ENCODE results near the gene PHYHIPL.
"Not testable (repeated sequence)": the region's sequence is repeated elsewhere in the genome, so short reads cannot be mapped to it uniquely, and the experiment has no call there.

Gene PHYHIPL

DNA sequence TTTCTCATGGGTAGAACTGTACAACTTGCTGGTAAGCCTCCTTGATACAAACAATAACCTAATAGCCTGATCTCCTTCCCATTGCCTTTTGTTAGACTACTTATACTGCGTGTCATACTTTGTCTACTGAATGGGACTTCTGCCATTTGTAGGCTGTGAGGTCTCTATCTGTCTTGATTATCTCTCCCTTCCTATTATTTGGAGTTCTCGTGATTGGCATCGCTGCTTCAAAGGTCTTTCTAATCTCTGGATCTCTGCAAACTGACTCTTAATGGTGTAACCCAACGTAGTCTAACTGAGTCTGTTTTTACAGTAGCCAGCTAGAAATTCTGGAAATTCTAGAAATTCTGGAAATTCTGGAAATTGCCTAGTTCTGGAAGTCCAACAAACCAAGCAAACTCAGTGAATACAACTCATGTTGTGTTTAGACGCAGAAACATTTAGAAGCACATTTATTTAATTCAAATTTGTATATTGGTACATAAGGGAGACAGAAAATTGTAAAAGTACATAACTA lies 29.8 kb downstream of the PHYHIPL start:
- DNase-seq: no peak

DNA sequence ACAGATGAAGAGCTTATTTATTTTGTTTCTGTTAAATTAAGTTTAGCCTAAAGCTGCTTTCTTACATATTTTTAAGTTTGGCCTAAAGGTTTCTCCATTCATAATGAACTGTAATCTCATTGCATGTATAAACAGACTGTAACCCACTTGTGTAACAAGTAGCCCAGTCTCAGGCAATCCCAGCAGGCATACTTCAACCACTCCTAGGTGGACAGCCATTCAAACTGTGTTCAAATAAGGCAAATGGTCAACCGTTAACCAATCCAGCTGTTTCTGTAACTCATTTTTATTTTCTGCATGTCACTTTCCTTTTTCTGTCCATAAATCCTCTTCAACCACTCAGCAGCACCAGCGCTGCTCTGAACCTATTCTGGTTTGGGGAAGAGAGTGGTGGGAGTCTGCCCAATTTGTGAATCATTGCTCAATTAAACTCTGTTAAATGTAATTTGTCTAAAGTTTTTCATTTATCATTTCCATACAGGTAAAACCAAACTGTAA lies 35.9 kb downstream of the PHYHIPL start:
- no peak for DNase-seq

DNA sequence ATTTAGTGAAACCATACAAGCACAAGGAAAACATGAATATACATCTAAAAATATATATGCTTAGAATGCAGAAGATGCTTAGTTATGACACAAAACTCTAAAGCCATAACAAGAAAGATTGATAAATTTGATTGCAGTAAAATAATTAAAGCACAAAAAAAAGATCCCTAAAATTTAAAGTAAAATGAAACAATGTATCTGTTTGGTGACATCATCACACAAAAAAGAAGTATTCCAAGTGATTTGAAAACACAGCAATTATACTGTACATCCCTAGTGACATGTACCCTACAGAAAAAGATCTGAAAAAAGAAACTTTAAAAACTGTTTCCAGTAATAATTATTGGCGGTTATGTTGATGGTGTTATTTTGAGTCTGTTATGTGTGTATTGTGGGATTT lies 37.7 kb downstream of the PHYHIPL start:
- no peak for DNase-seq

DNA sequence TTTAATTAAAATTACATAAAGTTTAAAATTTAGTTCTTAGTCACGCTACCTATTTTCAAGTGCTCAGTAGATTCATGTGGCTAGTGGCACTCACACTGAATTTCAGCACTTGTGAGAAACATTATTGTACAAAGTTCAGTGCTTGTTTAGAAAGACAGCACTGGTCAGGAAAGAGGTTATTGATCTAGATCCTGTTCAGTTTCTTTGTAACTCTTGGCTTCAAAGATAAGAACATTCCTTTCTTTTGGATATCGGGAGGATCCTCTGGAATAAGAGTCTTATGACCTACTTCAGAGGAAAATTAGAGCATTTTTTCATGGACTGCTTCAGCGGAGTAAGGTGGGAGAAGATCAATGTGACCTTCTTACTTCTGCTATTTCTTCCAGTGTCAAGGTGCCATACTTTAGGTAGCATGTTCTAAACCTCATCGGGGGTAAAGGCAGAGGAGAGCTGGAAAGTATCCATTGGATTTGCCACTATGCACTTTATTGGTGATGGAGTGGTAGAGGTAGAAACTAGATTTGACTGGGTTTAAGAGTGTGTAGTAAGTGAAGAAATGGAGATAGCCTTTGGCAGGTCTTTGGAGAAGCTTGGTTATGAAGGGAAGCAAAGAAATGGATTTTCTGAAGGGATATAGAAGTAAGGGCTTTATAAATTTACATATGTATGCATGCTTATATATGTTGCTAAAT lies 39.9 kb downstream of the PHYHIPL start:
- no peak for DNase-seq

GRCh38 chr10:59222788-59223187 lies 46.3 kb downstream of the PHYHIPL start:
- DNase-seq: no peak

DNA sequence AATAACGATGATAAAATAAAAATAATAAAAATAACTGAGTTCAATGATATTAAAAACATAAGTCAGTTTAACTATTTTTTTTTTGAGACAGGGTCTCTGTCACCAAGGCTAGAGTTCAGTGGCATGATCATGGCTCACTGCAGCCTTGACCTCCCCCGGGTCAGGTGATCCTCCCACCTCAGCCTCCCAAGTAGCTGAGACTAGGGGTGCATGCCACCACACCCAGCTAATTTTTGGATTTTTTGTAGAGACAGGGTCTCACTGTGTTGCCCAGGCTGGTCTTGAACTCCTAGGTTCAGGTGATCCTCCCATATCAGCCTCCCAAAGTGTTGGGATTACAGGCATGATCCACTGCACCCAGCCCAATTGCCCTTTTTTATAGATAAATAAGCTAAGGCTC lies 47.2 kb downstream of the PHYHIPL start:
- DNase-seq: not testable (repeated sequence)

- no peak for DNase-seq
Observed at GRCh38 chr10:59225211-59225610, 48.8 kb downstream of the PHYHIPL start.

DNA sequence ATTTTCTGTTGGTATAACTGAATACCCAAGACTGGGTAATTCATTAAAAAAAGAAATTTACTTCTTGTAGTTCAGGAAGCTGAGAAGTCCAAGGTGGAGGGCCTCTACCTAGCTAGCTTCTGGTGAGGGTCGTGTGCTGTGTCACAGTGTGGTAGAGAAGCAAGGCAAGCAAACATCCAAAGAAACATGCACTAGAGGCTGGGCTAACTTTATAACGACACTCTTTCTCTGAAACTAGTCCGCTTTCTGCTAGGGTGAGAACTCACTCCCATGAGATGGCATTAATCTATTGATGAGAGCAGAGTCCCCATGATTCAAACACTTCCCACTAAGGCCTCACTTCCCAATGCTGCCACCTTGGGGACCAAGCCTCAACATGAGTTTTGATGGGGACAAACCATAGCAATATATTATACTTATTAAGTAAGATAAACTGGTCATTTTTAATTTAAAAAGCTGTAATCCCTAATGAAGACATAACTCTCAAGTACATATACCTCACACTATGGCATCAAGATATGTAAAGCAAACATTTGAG lies 50.8 kb downstream of the PHYHIPL start:
- DNase-seq: no peak

GRCh38 chr10:59229441-59229840 lies 53.0 kb downstream of the PHYHIPL start:
- DNase-seq: no peak

GRCh38 chr10:59234194-59234593 lies 57.8 kb downstream of the PHYHIPL start:
- DNase-seq: no peak

- DNase-seq: peak; percentile 34
Observed at GRCh38 chr10:59234816-59235429, 58.5 kb downstream of the PHYHIPL start.

DNA sequence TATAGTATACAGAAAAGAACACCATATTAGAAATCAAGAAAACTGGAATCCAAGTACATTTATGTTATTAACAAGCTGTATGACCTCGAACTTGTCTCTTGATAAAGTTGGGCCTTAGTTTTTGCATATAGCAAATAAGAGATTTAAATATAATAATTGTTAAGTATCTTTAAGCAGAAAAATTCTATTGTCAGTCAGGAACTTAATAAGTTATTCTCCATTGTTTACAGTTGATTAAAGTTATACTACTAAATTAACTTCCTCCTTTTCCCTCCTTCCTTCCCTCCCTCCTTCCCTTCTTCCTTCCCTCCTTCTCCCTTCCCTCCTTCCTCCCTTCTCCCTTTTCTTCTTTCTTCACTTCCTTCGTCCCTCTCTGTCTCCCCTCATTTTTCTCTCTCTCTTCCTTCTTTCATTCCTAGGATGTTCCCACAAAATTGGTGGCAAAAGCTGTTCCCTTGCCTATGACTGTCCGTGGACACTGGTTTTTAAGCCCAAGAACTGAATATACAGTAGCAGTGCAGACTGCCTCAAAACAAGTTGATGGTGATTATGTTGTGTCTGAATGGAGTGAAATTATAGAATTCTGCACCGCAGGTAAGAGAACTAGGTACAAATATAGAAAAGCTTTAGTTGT lies 59.7 kb downstream of the PHYHIPL start:
- DNase-seq: no peak

GRCh38 chr10:59237775-59238174 lies 61.3 kb downstream of the PHYHIPL start:
- no peak for DNase-seq

GRCh38 chr10:59239108-59239507 lies 62.7 kb downstream of the PHYHIPL start:
- not testable (repeated sequence) for DNase-seq

DNA sequence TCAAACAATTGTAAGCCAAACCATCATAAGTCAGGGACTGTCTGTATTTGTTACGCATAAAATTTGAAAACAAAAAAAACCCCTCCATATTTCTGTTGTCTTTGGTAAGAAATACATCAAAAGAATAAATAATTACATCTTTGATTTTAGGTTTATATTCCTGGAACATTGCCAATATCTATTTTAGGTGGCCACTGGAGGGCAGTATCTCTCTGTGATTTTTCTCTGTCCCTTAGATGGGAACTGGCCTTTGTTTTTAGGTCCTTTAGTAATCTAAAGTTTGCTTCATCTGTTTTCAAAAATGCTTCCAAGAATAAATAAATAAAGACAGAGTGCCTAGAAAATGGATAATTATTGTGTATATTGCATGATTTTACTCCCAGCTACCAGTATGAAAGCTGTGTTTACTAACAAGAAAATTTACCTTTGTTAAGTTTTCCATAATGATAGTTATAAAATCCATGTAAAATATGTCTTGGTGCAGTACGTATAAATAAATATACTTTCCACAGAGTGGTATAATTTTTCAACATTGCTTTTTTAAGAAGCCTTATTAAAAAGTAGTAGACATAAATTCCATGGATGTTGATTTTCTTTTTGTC lies 64.2 kb downstream of the PHYHIPL start:
- DNase-seq: peak; percentile 10

DNA sequence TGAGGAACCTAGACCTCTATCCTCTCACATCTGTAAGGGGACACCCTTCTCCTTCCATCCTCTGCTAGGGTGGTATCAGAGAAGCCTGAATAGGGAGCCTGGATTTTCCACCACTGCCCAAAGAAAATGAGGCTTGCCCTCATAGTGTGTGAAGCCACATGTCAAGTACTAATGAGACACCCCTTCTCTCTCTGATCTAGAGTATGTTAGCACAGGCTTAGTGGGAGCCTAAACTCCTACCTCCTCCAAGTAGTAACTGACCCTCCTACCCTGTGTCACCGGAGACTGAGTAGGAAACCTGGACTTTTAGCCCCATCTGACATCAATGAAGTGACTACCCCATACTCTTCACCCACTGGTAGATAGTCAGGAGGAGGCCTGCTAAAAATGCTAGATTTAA lies 65.6 kb downstream of the PHYHIPL start:
- DNase-seq: no peak

GRCh38 chr10:59242991-59243390 lies 66.5 kb downstream of the PHYHIPL start:
- no peak for DNase-seq

- DNase-seq: no peak
Observed at GRCh38 chr10:59243611-59244195, 67.3 kb downstream of the PHYHIPL start.

GRCh38 chr10:59244871-59245270 lies 68.4 kb downstream of the PHYHIPL start:
- no peak for DNase-seq

DNA sequence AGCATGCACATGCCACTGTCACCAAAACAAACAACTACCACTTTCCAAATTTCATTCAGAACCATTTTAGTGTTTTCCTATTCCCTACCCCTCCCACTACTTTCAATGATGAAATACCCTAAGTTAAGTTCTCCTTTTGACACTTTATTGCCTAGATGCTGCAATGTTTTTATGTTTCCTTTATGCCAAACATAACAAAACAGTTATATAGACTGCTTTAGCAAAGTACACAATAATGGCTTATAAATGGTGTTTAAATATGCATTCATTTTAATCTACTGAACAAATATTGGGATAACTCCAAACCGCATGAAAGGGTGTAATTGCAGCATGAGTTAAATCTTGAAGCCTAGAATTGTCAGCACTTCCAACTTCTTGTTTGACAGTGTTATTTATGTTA lies 69.2 kb downstream of the PHYHIPL start:
- no peak for DNase-seq

DNA sequence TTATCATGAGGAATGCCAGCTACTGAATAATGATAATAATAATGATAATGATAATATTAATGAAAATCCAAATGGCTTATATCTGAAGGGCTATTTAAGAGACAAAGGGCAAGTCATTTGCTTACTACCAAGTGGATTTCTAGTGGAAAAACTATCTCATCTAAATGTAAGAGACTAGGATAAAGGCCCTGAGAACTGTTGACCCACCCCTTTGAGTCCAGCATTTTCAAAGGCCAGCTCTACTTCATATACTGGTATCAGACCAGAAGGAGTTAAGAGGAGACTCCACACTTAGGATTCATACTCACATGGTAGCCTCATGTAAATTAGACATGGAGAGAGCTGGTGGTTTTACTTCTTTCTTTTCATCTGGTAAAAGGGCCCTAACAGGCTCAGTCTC lies 76.0 kb downstream of the PHYHIPL start:
- no peak for DNase-seq

- no peak for DNase-seq
Observed at GRCh38 chr10:59255463-59255862, 79.0 kb downstream of the PHYHIPL start.

DNA sequence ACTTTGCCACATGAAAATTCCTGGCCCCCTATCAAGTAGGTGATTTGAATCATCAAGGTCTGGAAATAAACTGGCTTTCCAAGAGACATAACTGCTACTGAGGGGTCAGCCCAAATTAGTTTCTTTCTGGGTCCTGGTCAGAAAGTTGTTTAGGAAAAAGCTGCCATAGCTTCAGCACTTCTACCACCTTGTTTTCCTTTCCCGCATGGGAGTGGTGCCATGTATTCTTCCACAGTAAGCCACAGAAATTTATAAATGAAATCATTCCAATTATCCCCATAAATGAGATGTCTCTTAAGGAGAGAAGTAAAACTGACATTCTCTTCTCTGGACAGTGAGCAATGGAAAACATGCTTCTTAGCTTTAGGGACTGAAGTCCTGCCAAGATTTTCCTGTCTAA lies 80.8 kb downstream of the PHYHIPL start:
- no peak for DNase-seq

All from NCI-H446 treated with DMSO at 0.1 percent for 48 hours (cell line).